MM.1S (cell line): ENCODE data around the gene POLR1B.
A peak's percentile ranks its signal among the peaks of the same experiment; 100 is the strongest.

Experiments
- EZH2phosphoT487 ChIP-seq: fragments of 300-600 bp; sonication (generic); IDR thresholded peaks from 2 replicates; pipeline ENCODE4 v1.6.1; 2018; ENCODE audit warnings: antibody characterized with exemption, low read length
- TF ChIP-seq, protein P1 (sequence below): fragments of 300-600 bp; sonication (generic); IDR thresholded peaks from 2 replicates; pipeline ENCODE4 v1.5.1; 2016; ENCODE audit warnings: antibody characterized with exemption, low read length, mixed read lengths

DNA sequence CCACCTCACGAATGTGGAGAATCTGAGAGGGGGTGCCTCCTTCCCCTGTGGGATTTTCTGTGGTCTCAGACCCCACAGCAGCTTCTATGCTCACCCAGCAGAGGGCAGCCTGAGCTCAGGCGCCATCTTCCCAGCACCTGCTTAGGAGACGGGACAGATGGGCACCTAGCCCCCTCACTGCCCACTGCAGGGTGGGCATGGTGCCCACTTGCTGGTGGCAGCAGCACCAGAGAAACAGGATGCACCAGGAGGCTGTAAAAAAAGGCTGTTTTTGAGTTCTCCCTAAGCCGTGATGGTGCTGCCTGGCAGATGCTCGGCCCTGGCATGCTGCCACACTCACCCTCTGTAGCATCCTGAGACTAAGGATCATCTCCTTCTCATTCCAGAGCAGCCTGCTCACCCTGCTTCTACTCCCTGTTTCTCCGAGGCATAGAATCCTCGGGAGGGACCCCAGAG, 84.4 kb downstream of the POLR1B start:
- TF ChIP-seq, protein P1, sequence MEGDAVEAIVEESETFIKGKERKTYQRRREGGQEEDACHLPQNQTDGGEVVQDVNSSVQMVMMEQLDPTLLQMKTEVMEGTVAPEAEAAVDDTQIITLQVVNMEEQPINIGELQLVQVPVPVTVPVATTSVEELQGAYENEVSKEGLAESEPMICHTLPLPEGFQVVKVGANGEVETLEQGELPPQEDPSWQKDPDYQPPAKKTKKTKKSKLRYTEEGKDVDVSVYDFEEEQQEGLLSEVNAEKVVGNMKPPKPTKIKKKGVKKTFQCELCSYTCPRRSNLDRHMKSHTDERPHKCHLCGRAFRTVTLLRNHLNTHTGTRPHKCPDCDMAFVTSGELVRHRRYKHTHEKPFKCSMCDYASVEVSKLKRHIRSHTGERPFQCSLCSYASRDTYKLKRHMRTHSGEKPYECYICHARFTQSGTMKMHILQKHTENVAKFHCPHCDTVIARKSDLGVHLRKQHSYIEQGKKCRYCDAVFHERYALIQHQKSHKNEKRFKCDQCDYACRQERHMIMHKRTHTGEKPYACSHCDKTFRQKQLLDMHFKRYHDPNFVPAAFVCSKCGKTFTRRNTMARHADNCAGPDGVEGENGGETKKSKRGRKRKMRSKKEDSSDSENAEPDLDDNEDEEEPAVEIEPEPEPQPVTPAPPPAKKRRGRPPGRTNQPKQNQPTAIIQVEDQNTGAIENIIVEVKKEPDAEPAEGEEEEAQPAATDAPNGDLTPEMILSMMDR: peak; percentile 84
- TF ChIP-seq EZH2phosphoT487: no peak
